Lower leg skin (tissue), 3 donors: Measurements from ENCODE around the gene SF3B5.

Experiments
- CTCF ChIP-seq, 3 donors: fragments of 450-650 bp; IDR thresholded peaks; one replicate each; pipeline ENCODE4 v1.5.1; 2016; ENCODE audit warnings: antibody characterized with exemption in 3 of 3, mild to moderate bottlenecking in 3 of 3, moderate library complexity in 2 of 3
- POLR2A ChIP-seq, 2 donors: fragments of 450-650 bp; IDR thresholded peaks; one replicate each; pipeline ENCODE4 v1.6.1; 2016 to 2017; ENCODE audit warnings: antibody characterized with exemption in 2 of 2, mild to moderate bottlenecking in 1 of 2, moderate library complexity in 1 of 2

DNA sequence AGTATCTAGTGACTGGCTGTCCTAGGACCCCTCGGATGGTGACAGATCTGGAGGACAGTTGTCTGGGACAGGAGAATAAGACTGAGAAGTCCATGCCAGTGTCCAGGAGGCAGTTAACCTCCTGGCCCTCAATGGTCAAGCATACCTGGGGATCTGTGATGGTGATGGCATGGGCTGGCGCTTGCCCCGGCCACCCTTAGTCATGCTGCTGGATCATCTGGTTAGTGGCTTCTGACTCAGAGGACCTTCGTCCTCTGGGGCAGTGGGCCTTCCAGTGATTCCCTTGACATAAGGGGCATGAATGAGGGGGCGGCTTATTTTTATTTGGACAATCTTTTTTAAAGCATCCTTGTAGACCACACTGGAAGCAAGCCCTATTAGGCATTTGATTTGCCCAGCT is 24.0 kb upstream of the SF3B5 start:
- TF ChIP-seq CTCF (IDR thresholded peaks at IDR 0.05) (no peak), POLR2A (IDR thresholded peaks at IDR 0.05) (no peak)
